Parathyroid adenoma (tissue), 2 donors: ENCODE results near the gene SULT2B1.

Experiments used
- H2AFZ ChIP-seq: fragments of 300-600 bp; sonication (generic); one replicate; pipeline ENCODE4 v1.7.0; 2017; ENCODE audit warnings: antibody characterized with exemption, mild to moderate bottlenecking
- H3K27ac ChIP-seq: fragments of 300-600 bp; sonication (generic); one replicate; pipeline ENCODE4 v1.7.0; 2017
- H3K27me3 ChIP-seq: fragments of 300-600 bp; sonication (generic); one replicate; pipeline ENCODE4 v1.7.0; 2017; ENCODE audit warnings: low read length; ENCODE audit not compliant: control insufficient read depth, insufficient read depth
- H3K36me3 ChIP-seq: fragments of 300-600 bp; sonication (generic); one replicate; pipeline ENCODE4 v1.7.0; 2017; ENCODE audit warnings: low read length; ENCODE audit not compliant: control insufficient read depth, insufficient read depth
- H3K4me1 ChIP-seq: fragments of 300-600 bp; sonication (generic); one replicate; pipeline ENCODE4 v1.7.0; 2017; ENCODE audit warnings: control low read depth
- H3K4me2 ChIP-seq: fragments of 300-600 bp; sonication (generic); one replicate; pipeline ENCODE4 v1.7.0; 2017; ENCODE audit warnings: low read length
- H3K4me3 ChIP-seq: fragments of 300-600 bp; sonication (generic); one replicate; pipeline ENCODE4 v1.7.0; 2017; ENCODE audit warnings: low read depth, low read length
- H3K79me2 ChIP-seq: fragments of 300-600 bp; sonication (generic); one replicate; pipeline ENCODE4 v1.7.0; 2017; ENCODE audit warnings: control low read depth
- H3K9ac ChIP-seq: fragments of 300-600 bp; sonication (generic); one replicate; pipeline ENCODE4 v1.7.0; 2017; ENCODE audit warnings: mild to moderate bottlenecking
- H3K9me3 ChIP-seq: fragments of 300-600 bp; sonication (generic); one replicate; pipeline ENCODE4 v1.7.0; 2017; ENCODE audit warnings: low read length; ENCODE audit not compliant: control insufficient read depth
- TF ChIP-seq, protein P1 (sequence below): fragments of 300-600 bp; sonication (generic); IDR thresholded peaks from one replicate; pipeline ENCODE4 v1.7.0; 2017; ENCODE audit warnings: antibody characterized with exemption, mild to moderate bottlenecking
- donor health status: primary hyperparathyroidism.

SULT2B1 gene

DNA sequence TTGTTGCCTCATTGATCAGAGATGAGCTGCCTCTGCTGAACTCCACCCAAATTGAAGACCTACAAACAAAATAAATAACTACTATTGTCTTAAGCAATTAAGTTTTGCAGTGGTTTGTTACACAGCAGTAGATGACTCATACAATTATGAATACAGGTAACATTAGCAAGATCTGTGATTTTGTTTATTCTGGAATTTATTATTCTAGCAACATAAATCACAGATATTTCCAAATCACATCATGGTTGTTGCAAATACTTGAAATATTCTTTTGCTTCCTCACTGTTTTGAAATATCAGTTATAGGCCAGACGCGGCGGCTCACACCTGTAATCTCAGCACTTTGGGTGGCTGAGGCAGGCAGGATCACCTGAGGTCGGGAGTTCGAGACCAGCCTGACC is 27.2 kb upstream of the SULT2B1 start:
- Histone ChIP-seq H3K27me3 (no peaks in the 10 kb centered on the region), H3K4me2 (no peak overlapping the region), H3K79me2 (no peaks in the 10 kb centered on the region), H3K4me1 (no peaks in the 10 kb centered on the region), H3K9me3 (no peaks in the 10 kb centered on the region), H2AFZ (no peak overlapping the region), H3K4me3 (no peak overlapping the region), H3K9ac (no peak overlapping the region), H3K27ac (no peak overlapping the region), H3K36me3 (no peaks in the 10 kb centered on the region)
- TF ChIP-seq, protein P1, sequence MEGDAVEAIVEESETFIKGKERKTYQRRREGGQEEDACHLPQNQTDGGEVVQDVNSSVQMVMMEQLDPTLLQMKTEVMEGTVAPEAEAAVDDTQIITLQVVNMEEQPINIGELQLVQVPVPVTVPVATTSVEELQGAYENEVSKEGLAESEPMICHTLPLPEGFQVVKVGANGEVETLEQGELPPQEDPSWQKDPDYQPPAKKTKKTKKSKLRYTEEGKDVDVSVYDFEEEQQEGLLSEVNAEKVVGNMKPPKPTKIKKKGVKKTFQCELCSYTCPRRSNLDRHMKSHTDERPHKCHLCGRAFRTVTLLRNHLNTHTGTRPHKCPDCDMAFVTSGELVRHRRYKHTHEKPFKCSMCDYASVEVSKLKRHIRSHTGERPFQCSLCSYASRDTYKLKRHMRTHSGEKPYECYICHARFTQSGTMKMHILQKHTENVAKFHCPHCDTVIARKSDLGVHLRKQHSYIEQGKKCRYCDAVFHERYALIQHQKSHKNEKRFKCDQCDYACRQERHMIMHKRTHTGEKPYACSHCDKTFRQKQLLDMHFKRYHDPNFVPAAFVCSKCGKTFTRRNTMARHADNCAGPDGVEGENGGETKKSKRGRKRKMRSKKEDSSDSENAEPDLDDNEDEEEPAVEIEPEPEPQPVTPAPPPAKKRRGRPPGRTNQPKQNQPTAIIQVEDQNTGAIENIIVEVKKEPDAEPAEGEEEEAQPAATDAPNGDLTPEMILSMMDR = no peak

DNA sequence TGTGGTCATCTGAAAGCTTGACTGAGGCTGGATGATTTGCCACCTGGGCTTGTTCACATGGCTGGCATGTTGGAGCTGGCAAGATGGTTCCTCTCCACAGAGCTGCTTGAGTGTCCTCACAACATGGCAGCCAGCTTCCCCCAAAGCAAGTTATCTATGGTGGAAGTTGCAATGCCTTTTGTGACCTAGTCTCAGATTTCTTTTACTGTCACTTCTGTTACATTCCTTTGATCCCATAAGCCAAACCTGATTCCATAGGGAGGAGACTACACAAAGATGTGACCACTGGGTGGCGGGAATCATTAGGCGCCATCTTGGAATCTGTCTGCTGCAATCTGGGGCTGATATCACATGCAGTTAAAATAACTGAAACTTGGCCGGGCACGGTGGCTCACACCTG is 22.8 kb upstream of the SULT2B1 start:
- H3K4me2 ChIP-seq = no peak overlapping the region
- H2AFZ ChIP-seq = no peak overlapping the region
- H3K27ac ChIP-seq = no peak overlapping the region
- no peaks in the 10 kb centered on the region for H3K27me3 ChIP-seq
- no peak overlapping the region for H3K4me3 ChIP-seq
- H3K36me3 ChIP-seq = no peaks in the 10 kb centered on the region
- H3K9me3 ChIP-seq = no peaks in the 10 kb centered on the region
- TF ChIP-seq, protein P1 = no peak
- no peak overlapping the region for H3K9ac ChIP-seq
- no peaks in the 10 kb centered on the region for H3K79me2 ChIP-seq
- no peaks in the 10 kb centered on the region for H3K4me1 ChIP-seq

DNA sequence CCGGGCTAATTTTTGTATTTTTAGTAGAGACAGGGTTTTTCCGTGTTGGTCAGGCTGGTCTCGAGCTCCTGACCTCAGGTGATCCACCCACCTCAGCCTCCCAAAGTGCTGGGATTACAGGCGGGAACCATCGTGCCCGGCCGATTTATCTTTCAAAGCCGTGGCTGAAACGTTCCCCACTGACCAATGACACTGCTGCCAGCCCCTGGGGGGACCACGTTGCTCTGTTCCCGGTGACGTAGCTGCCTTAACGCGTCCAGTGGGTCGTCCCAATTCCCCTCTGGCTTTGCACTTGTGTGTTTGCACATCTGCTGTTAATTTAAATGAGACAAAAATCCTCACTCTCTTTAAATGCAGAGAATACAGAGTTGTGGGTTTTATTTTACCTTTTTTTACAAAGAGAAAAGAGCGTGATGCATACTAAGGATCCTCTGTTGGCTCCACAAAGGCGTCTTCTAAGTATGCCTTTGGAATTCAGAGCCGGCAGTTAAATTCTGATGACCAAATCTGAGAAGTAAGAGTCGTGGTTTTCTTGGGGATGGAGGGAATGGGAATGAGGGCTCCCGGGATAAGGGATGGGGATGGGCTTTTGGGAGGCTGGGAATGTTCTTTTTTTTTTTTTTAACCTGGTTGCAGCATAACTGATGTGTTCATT is 21.8 kb upstream of the SULT2B1 start:
- no peaks in the 10 kb centered on the region for H3K27me3 ChIP-seq
- H3K4me1 ChIP-seq = no peaks in the 10 kb centered on the region
- H3K9ac ChIP-seq = no peak overlapping the region
- H2AFZ ChIP-seq = no peak overlapping the region
- no peaks in the 10 kb centered on the region for H3K79me2 ChIP-seq
- TF ChIP-seq, protein P1 = no peak
- no peak overlapping the region for H3K4me2 ChIP-seq
- H3K4me3 ChIP-seq = no peak overlapping the region
- no peak overlapping the region for H3K27ac ChIP-seq
- H3K36me3 ChIP-seq = no peaks in the 10 kb centered on the region
- H3K9me3 ChIP-seq = no peaks in the 10 kb centered on the region

DNA sequence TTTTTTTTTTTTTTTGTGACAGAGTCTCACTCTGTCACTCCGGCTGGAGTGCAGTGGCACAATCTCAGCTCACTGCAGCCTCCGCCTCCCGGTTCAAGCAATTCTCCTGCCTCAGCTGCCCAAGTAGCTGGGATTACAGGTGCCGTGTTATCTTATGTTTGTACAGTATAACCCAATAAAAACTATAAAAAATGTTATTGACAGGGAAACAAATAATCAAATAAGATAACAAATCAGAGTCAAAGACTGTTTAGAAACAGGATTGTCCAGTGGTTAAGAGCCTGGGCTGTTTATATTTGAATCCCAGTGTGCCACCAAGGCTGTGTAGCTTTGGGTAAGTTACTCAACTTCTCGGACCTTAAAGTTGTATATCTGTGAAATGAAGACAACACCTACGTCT is 21.2 kb upstream of the SULT2B1 start:
- no peaks in the 10 kb centered on the region for H3K4me1 ChIP-seq
- no peaks in the 10 kb centered on the region for H3K79me2 ChIP-seq
- no peaks in the 10 kb centered on the region for H3K36me3 ChIP-seq
- TF ChIP-seq, protein P1 = no peak
- H3K9me3 ChIP-seq = no peaks in the 10 kb centered on the region
- H3K27ac ChIP-seq = no peak overlapping the region
- H3K27me3 ChIP-seq = no peaks in the 10 kb centered on the region
- H3K9ac ChIP-seq = no peak overlapping the region
- no peak overlapping the region for H2AFZ ChIP-seq
- no peak overlapping the region for H3K4me2 ChIP-seq
- no peak overlapping the region for H3K4me3 ChIP-seq

DNA sequence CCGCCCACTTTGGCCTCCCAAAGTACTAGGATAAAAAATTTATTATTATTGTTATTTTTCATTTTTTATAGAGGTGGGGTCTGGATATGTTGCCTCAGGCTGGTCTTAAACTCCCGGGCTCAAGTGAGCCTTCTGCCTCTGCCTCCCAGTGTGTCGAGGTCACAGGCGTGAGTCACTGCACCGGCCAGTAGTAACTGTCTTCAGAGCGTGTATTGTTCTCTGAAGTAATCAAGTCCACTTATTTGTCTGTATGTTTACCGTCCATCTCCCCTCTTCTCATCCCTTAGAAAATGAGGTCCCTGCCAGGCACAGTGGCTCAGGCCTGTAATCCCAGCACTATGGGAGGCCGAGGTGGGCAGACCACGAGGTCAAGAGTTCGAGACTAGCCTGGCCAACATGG is 18.2 kb upstream of the SULT2B1 start:
- no peaks in the 10 kb centered on the region for H3K79me2 ChIP-seq
- TF ChIP-seq, protein P1 = no peak
- H3K27ac ChIP-seq = no peak overlapping the region
- H3K4me2 ChIP-seq = no peak overlapping the region
- H3K36me3 ChIP-seq = no peaks in the 10 kb centered on the region
- no peaks in the 10 kb centered on the region for H3K4me1 ChIP-seq
- H3K9me3 ChIP-seq = no peaks in the 10 kb centered on the region
- no peaks in the 10 kb centered on the region for H3K27me3 ChIP-seq
- H3K9ac ChIP-seq = no peak overlapping the region
- H2AFZ ChIP-seq = no peak overlapping the region
- H3K4me3 ChIP-seq = no peak overlapping the region
